HEK293 (cell line): ENCODE data around the gene KIRREL3.

ENCODE experiments used
- MZF1 ChIP-seq: fragments of 450-650 bp; formaldehyde crosslinking; IDR thresholded peaks from 2 replicates; pipeline ENCODE4 v1.5.1; 2017; ENCODE audit warnings: missing biosample characterization, missing genetic modification characterization, borderline replicate concordance
- TF ChIP-seq, protein P1 (sequence below): fragments of 450-650 bp; formaldehyde crosslinking; conservative IDR thresholded peaks from 2 replicates; pipeline ENCODE4 v1.5.1; 2016; ENCODE audit warnings: low read depth, missing biosample characterization, missing genetic modification characterization

DNA sequence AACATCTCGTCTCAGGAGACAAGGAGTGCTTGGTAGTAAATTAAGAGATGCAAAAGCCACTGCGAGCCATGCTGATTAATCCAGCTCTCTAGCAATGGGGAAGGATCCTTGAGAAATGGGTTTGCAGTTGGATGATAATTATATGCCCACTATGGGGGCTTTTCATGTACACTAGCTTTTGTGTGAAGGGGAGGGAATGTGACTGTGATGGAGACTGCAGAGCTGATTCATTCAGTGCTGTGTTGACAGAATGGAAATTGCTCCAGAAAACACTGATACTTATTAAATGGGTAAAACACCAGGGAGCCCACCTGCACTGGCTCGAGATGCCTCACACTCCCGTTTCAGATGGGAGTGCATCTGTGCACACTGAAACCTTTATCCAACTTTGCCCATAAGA is 37.0 kb upstream of the KIRREL3 start:
- TF ChIP-seq, protein P1, sequence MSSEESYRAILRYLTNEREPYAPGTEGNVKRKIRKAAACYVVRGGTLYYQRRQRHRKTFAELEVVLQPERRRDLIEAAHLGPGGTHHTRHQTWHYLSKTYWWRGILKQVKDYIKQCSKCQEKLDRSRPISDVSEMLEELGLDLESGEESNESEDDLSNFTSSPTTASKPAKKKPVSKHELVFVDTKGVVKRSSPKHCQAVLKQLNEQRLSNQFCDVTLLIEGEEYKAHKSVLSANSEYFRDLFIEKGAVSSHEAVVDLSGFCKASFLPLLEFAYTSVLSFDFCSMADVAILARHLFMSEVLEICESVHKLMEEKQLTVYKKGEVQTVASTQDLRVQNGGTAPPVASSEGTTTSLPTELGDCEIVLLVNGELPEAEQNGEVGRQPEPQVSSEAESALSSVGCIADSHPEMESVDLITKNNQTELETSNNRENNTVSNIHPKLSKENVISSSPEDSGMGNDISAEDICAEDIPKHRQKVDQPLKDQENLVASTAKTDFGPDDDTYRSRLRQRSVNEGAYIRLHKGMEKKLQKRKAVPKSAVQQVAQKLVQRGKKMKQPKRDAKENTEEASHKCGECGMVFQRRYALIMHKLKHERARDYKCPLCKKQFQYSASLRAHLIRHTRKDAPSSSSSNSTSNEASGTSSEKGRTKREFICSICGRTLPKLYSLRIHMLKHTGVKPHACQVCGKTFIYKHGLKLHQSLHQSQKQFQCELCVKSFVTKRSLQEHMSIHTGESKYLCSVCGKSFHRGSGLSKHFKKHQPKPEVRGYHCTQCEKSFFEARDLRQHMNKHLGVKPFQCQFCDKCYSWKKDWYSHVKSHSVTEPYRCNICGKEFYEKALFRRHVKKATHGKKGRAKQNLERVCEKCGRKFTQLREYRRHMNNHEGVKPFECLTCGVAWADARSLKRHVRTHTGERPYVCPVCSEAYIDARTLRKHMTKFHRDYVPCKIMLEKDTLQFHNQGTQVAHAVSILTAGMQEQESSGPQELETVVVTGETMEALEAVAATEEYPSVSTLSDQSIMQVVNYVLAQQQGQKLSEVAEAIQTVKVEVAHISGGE (tag by site-specific recombination): no peak
- TF ChIP-seq MZF1 (tag by site-specific recombination): no peak
